HCT116 (cell line): ENCODE results near the gene RBM27. TPM values are rescaled to one million over a fixed set of nuclear protein-coding genes. Genes with fewer than 3 reads are reported as not detected.
"Not testable (repeated sequence)": the region's sequence is repeated elsewhere in the genome, so short reads cannot be mapped to it uniquely, and the experiment has no call there.

Experiments
- ATAC-seq: fragments of 200-7000 bp; cut with Tn5 transposase; 2 replicates; pipeline ENCODE4 v1.9.1; 2020; ENCODE audit warnings: mild to moderate bottlenecking, moderate library complexity
- BruUV-seq: library from RNA; stranded (reverse); fragments of 400-500 nt; replicated peaks from 2 replicates; lab custom pipeline; 2021; lab: Mats Ljungman, UMichigan
- CTCF ChIA-PET: fragments of 300-600 bp; sonication (Branson Sonifier 250); formaldehyde crosslinking; loops from one replicate; lab custom pipeline; 2021; ENCODE audit warnings: antibody characterized with exemption; lab: Charles Lee
- POLR2A ChIA-PET: fragments of 300-600, 350-600 bp; sonication (Branson Sonifier 250); formaldehyde crosslinking; loops from one replicate; lab custom pipeline; 2021; ENCODE audit warnings: antibody characterized with exemption; lab: Charles Lee
- RAD21 ChIA-PET, 2 experiments: fragments of 300-600 bp; sonication (Branson Sonifier 250); formaldehyde crosslinking; loops; one replicate each; lab custom pipeline; 2023; ENCODE audit warnings: low total read pairs in 2 of 2; ENCODE audit not compliant: uncharacterized antibody in 2 of 2, unreplicated experiment in 2 of 2, low non-redundant PET in 1 of 2; lab: Charles Lee
- DNase-seq: peaks from one replicate; pipeline ENCODE4 v3.0.0-alpha.2; 2010; ENCODE audit warnings: low read depth, low spot score
- H2AFZ ChIP-seq: fragments of 200-600 bp; shearing (Covaris generic), sonication (generic); 2 replicates; pipeline ENCODE4 v1.6.1; 2017; ENCODE audit warnings: low read depth, mixed run types, mixed read lengths, antibody characterized with exemption, low read length; ENCODE audit not compliant: poor library complexity, severe bottlenecking
- H3K27ac ChIP-seq: 2 replicates; pipeline ENCODE4 v1.5.1; 2012; ENCODE audit warnings: low read depth, low read length
- H3K27me3 ChIP-seq: fragments of 200-600 bp; sonication (generic); 2 replicates; pipeline ENCODE4 v1.6.1; 2016; ENCODE audit warnings: mixed run types, low read length, mixed read lengths; ENCODE audit not compliant: insufficient read depth
- H3K36me3 ChIP-seq, 2 experiments: fragments of 200-500 bp in 1 of 2; fragments of 200-600 bp in 1 of 2; sonication (Bioruptor generic) in 1 of 2; sonication (generic) in 1 of 2; 2 replicates each; pipeline versions ENCODE4 v1.5.1 to v1.6.1; 2014 to 2016; ENCODE audit warnings: low read length in 2 of 2, inconsistent platforms in 1 of 2, mixed read lengths in 1 of 2, mixed run types in 1 of 2; ENCODE audit not compliant: insufficient read depth in 2 of 2, control insufficient read depth in 1 of 2
- H3K4me1 ChIP-seq, 2 experiments: fragments of 200-600 bp in 1 of 2; sonication (generic) in 1 of 2; 2 replicates each; pipeline versions ENCODE4 v1.5.1 to v1.6.1; 2012 to 2017; ENCODE audit warnings: low read length in 2 of 2, inconsistent platforms in 1 of 2, mild to moderate bottlenecking in 1 of 2, mixed read lengths in 1 of 2, mixed run types in 1 of 2, moderate library complexity in 1 of 2; ENCODE audit not compliant: insufficient read depth in 2 of 2, control insufficient read depth in 1 of 2
- H3K4me2 ChIP-seq: fragments of 200-600 bp; sonication (generic); 2 replicates; pipeline ENCODE4 v1.6.1; 2017; ENCODE audit warnings: mixed run types, low read length, mixed read lengths
- H3K4me3 ChIP-seq, 2 experiments: fragments of 200-600 bp in 1 of 2; sonication (generic) in 1 of 2; replicated peaks in 1 of 2; 2 replicates each; pipeline ENCODE4 v1.5.1; 2011 to 2016; ENCODE audit warnings: low read length in 2 of 2, control low read depth in 1 of 2, low read depth in 1 of 2, mild to moderate bottlenecking in 1 of 2, mixed read lengths in 1 of 2, mixed run types in 1 of 2
- H3K79me2 ChIP-seq: fragments of 200-600 bp; sonication (generic); 2 replicates; pipeline ENCODE4 v1.6.1; 2017; ENCODE audit warnings: mild to moderate bottlenecking, mixed run types, low read length, moderate library complexity, mixed read lengths; ENCODE audit not compliant: insufficient read depth
- H3K9ac ChIP-seq: fragments of 200-600 bp; sonication (generic); 2 replicates; pipeline ENCODE4 v1.6.1; 2016; ENCODE audit warnings: low read length, mixed read lengths
- H3K9me2 ChIP-seq: fragments of 200-600 bp; sonication (generic), shearing (Covaris generic); 2 replicates; pipeline ENCODE4 v1.6.1; 2017; ENCODE audit warnings: mixed run types, mild to moderate bottlenecking, moderate library complexity; ENCODE audit not compliant: insufficient read depth
- H3K9me3 ChIP-seq, 2 experiments: fragments of 200-500 bp in 1 of 2; fragments of 200-600 bp in 1 of 2; sonication (Bioruptor generic) in 1 of 2; sonication (generic) in 1 of 2; 2 replicates each; pipeline ENCODE4 v1.6.1; 2014 to 2017; ENCODE audit warnings: low read length in 2 of 2, mixed read lengths in 2 of 2, inconsistent platforms in 1 of 2, low read depth in 1 of 2, mild to moderate bottlenecking in 1 of 2, mixed run types in 1 of 2, moderate library complexity in 1 of 2; ENCODE audit not compliant: control insufficient read depth in 1 of 2, insufficient read depth in 1 of 2
- H4K20me1 ChIP-seq: fragments of 200-600 bp; sonication (generic), shearing (Covaris generic); 2 replicates; pipeline ENCODE4 v1.6.1; 2017; ENCODE audit warnings: mixed run types, mild to moderate bottlenecking, moderate library complexity; ENCODE audit not compliant: insufficient read depth
- ELF1 ChIP-seq: IDR thresholded peaks from 2 replicates; pipeline ENCODE4 v1.6.1; 2012; ENCODE audit warnings: low read depth, borderline replicate concordance
- EZH2 ChIP-seq: fragments of 200-600 bp; sonication (generic); IDR thresholded peaks from 2 replicates; pipeline ENCODE4 v1.6.1; 2017; ENCODE audit warnings: antibody characterized with exemption, mixed run types
- FOSL1 ChIP-seq: IDR thresholded peaks from 2 replicates; pipeline ENCODE4 v1.6.1; 2012; ENCODE audit warnings: low read depth
- JUND ChIP-seq: IDR thresholded peaks from 2 replicates; pipeline ENCODE4 v1.6.1; 2012
- RAD21 ChIP-seq: IDR thresholded peaks from 2 replicates; pipeline ENCODE4 v1.6.1; 2012; ENCODE audit warnings: low read depth, mild to moderate bottlenecking
- REST ChIP-seq: IDR thresholded peaks from 2 replicates; pipeline ENCODE4 v1.6.1; 2012; ENCODE audit warnings: low read depth
- YY1 ChIP-seq: IDR thresholded peaks from 2 replicates; pipeline ENCODE4 v1.6.1; 2011; ENCODE audit warnings: low read length, low read depth, moderate library complexity, mild to moderate bottlenecking; ENCODE audit not compliant: insufficient replicate concordance; ENCODE audit errors: extremely low read depth
- ZFX ChIP-seq: fragments of 450-650 bp; IDR thresholded peaks from 2 replicates; pipeline ENCODE4 v1.6.1; 2017
- intact Hi-C: fragments of 100-400 bp; cut with micrococcal nuclease; formaldehyde crosslinking; loops from 2 replicates; pipeline ENCODE4 v1.10.0; 2022
- total RNA-seq: library from RNA; stranded (reverse); gene quantifications from one replicate; pipeline ENCODE4 v1.2.1, GENCODE V29; 2021; ENCODE audit not compliant: unreplicated experiment
- TF ChIP-seq, protein P1 (sequence below): IDR thresholded peaks from 2 replicates; pipeline ENCODE4 v1.6.1; 2012

The RBM27 gene
- total RNA-seq, 1 experiment from 2014 or later: 15.2 TPM

GRCh38 chr5:146213210-146213826 is 9.9 kb downstream of the RBM27 start:
- ChIA-PET POLR2A (interaction anchor here (1.3 kb wide), 1 partner anchor 10 kb away, joined by 4 read pairs; the partner anchor contains the start of gene RBM27), CTCF (no interaction called here), RAD21 (no interaction called here)
- no peak overlapping the region; the same call in 1 of the 2 replicates for H3K4me2 ChIP-seq
- no peak overlapping the region for H2AFZ ChIP-seq
- peaks cover 99% of the 10 kb centered on the region for H3K79me2 ChIP-seq
- H3K4me1 ChIP-seq: peaks cover 4 to 5% of the 10 kb centered on the region in 2 experiments; a peak in 2 of 4 replicates
- ATAC-seq (no peak), DNase-seq (no peak)
- H3K4me3 ChIP-seq: no peak overlapping the region
- no peak overlapping the region for H3K9ac ChIP-seq
- no peaks in the 10 kb centered on the region for H3K9me2 ChIP-seq
- H3K27me3 ChIP-seq: no peaks in the 10 kb centered on the region
- no peak for TF ChIP-seq REST
- TF ChIP-seq, protein P1, sequence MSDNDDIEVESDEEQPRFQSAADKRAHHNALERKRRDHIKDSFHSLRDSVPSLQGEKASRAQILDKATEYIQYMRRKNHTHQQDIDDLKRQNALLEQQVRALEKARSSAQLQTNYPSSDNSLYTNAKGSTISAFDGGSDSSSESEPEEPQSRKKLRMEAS: no peak
- no peak for TF ChIP-seq ZFX
- TF ChIP-seq RAD21: no peak
- TF ChIP-seq JUND: no peak
- no peak for TF ChIP-seq EZH2
- TF ChIP-seq FOSL1: no peak
- TF ChIP-seq ELF1: no peak
- TF ChIP-seq YY1: no peak
- TF ChIP-seq, all 23 proteins: peak for 0
- intact Hi-C loops: no loop called here
- H3K9me3 ChIP-seq: no peaks in the 10 kb centered on the region
- no peaks in the 10 kb centered on the region for H3K36me3 ChIP-seq
- peaks cover 21% of the 10 kb centered on the region; the same call in 1 of the 2 replicates for H4K20me1 ChIP-seq
- BruUV-seq: no TSS peak
- no peak overlapping the region for H3K27ac ChIP-seq

DNA sequence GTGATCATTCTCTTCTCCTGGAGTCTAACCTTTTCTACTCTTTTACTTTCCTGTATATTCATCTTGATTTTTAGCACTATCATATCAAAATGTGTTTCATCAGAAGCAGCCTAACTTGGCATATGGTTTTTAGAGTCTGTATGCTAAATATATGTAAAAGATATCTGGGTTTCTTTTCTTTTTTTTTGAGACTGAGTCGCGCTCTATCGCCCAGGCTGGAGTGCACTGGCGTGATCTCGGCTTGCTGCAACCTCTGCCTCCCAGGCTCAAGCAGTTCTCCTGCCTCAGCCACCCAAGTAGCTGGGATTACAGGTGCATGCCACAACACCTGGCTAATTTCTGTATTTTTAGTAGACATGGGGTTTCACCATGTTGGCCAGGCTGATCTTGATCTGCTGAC is 11.5 kb downstream of the RBM27 start:
- POLR2A ChIA-PET, H3K9me3 ChIP-seq, H3K9me2 ChIP-seq, H2AFZ ChIP-seq, ATAC-seq, intact Hi-C loops, H3K27me3 ChIP-seq, H3K9ac ChIP-seq, H3K4me3 ChIP-seq, DNase-seq, H3K27ac ChIP-seq, H3K4me1 ChIP-seq, H3K36me3 ChIP-seq, BruUV-seq, H3K4me2 ChIP-seq, RAD21 ChIA-PET: not testable (repeated sequence)
- CTCF ChIA-PET: interaction anchor here (1.2 kb wide), 1 partner anchor 9 kb away, joined by 4 read pairs; no protein-coding TSS in a partner anchor
- H3K79me2 ChIP-seq: peaks cover 99% of the 10 kb centered on the region
- H4K20me1 ChIP-seq: peaks cover 11% of the 10 kb centered on the region; the same call in 1 of the 2 replicates
